Fibroblast of villous mesenchyme (primary cell): ENCODE measurements around the gene PPP1R14C. TPM values are rescaled to one million over a fixed set of nuclear protein-coding genes. Genes with fewer than 3 reads are reported as not detected.

ENCODE experiments used
- DNase-seq: peaks from one replicate; pipeline ENCODE4 v3.0.0-alpha.2; 2010; ENCODE audit warnings: low read depth
- H3K4me3 ChIP-seq: 2 replicates; pipeline ENCODE4 v1.5.1; 2011; ENCODE audit warnings: low read depth, mild to moderate bottlenecking, low read length
- total RNA-seq: library from RNA; depleted of rRNA; stranded (reverse); fragments of >200 nt; gene quantifications from 2 replicates; pipeline ENCODE4 v1.2.3, GENCODE V29; 2012
- TF ChIP-seq, protein P1 (sequence below): IDR thresholded peaks from 2 replicates; pipeline ENCODE4 v1.5.1; 2012; ENCODE audit warnings: low read depth, mild to moderate bottlenecking, low read length; ENCODE audit not compliant: insufficient read depth

PPP1R14C gene
- total RNA-seq, 1 donor = not detected

DNA sequence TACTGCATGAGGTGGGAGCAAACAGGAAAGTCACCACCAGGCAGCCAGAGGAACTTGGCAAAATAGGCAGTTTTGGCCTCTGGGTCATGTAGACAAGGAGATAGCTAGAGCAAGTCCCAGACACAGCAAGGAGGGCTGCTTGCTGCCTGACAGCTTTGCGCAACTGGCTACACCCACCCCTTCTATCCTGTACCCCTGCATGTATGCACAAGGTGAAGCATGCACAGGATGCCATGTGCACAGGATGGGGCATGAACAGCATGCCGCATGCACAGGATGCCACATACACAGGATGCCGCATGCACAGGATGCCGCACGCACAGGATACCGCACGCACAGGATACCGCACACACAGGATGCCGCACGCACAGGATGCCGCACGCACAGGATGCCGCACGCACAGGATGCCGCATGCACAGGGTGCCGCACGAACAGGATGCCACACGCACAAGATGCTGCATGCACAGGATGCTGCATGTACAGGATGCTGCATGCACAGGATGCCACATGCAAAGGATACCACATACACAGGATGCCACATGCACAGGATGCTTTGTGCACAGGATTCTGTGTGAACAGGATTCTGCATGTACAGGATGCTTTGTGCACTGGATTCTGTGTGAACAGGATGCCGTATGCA lies 121.0 kb downstream of the PPP1R14C start:
- H3K4me3 ChIP-seq = no peak overlapping the region

DNA sequence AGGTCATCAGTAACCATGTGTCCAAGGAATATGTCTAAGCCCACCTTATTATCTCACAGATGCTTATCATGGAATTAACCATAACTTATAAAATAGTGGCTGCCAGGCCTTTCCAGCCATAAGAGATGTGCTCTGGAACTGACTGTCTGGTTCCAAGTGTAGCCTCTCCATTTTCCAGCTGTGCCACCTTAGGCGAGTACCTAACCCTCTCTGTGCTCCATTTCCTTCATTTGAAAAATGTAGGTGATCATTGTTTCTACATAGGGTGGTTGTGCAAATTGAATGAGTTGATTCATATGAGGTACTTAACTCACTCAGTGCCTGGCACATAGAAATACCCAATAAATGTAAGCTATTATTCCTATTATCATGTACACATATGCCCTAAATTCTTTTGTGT lies 123.5 kb downstream of the PPP1R14C start:
- TF ChIP-seq, protein P1, sequence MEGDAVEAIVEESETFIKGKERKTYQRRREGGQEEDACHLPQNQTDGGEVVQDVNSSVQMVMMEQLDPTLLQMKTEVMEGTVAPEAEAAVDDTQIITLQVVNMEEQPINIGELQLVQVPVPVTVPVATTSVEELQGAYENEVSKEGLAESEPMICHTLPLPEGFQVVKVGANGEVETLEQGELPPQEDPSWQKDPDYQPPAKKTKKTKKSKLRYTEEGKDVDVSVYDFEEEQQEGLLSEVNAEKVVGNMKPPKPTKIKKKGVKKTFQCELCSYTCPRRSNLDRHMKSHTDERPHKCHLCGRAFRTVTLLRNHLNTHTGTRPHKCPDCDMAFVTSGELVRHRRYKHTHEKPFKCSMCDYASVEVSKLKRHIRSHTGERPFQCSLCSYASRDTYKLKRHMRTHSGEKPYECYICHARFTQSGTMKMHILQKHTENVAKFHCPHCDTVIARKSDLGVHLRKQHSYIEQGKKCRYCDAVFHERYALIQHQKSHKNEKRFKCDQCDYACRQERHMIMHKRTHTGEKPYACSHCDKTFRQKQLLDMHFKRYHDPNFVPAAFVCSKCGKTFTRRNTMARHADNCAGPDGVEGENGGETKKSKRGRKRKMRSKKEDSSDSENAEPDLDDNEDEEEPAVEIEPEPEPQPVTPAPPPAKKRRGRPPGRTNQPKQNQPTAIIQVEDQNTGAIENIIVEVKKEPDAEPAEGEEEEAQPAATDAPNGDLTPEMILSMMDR = no peak
- DNase-seq = no peak
- H3K4me3 ChIP-seq = no peak overlapping the region

More for the DNA sequence above, 121.0 kb downstream of the PPP1R14C start:
- no peak for DNase-seq
- TF ChIP-seq, protein P1 = no peak

DNA sequence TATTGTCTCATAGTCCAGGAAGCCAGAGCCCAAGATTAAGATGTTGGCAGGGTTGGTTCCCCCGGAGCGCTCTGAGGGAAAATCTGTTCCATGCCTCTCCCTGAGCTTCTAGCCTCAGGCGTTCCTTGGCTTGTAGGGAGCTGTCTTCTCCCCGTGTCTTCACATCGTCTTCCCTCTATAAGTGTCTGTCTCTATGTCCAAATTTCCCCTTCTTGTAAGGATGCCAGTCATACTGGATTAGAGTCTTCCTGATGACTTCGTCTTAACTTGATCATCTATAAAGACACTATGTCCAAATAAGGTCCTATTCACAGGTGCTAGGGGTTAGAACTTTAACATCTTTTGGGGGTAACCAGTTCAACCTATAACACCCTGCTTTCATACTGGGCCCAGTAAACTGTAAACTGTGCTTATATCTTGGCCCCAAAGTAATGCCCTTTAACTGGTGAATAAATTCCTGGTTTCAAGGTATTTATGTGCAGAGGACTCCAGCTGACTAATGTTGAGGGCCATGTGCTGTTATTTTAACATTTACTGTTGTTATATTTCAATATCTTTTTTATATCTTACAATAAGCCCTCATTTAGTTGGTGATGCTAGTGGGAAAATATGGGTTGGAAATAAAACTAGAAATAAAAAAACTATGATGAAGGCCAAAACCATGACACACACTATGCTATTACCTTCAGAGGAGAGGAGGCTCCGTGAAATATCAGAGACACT lies 124.3 kb downstream of the PPP1R14C start:
- TF ChIP-seq, protein P1 = no peak
- no peak for DNase-seq
- no peak overlapping the region for H3K4me3 ChIP-seq

DNA sequence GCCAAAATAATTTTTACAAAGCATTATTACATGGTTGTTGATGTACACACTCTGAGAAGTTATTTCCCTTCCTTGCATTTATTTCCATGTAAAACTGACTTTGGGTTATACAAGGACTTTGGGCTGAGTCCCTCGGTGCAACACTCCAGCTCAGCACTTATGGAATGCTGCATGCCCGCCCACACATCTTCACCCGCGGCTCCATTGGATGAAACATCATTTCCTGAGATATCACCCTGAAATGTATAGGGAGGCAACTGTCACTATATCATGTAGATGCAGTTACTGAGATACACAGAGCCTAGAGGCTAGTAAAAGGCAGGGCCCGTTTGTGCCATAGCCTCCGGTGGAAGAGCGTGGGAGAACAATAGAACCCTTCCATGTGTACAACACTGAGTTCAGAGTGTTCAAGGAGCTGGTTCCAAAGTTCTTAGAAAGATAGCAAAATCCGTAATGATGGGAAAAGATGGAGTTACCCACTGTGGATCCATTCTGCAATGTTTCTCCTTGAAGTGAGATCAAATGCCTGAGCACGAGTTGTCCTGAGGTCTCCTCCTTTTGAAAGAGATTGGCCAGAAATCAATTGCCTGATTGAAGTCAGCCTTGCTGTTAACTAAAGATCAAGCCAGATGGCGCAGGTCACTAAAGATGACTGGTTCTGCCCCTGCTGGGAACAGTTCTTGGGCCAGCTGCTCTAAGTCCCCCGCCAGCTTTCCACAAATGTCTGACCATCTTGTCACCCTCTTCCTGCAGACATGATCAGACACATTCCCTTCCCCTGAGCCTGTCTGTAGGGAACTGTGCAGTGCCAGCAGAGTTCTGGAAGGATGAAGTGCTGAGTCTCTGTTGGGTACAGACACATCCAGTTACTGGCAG lies 125.1 kb downstream of the PPP1R14C start:
- DNase-seq = peak; percentile 20
- TF ChIP-seq, protein P1 = no peak
- no peak overlapping the region for H3K4me3 ChIP-seq

DNA sequence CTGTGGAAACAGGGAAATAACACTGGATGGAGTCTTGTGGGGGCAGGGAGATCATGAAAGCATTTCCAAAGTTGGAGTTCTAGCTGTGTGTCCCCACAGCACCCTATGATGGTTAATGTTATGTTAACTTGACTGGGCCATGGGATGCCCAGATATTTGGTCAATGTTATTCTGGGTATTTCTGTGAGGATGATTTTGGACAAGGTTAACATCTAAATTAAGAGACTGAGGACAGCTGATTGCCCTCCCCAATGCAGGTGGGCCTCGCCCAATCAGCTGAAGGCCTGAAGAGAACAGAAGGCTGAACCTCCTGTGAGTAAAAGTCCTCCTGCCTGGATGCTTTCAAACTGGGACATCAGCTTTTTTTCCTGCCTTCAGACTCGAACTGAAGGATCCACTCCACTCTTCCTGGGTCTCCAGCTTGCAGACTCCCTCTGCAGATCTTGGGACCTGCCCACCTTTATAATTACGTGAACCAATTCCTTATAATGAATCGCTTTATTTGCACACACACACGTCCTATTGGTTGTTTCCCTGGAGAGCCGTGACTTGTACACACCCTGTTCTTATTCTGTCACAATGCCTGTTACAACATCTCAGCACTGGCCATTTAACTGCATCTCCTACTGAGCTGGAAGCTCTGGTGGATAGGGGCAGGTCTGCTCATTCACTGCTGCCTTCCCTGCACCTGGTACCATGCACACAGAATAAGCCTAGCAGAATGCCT lies 126.4 kb downstream of the PPP1R14C start:
- DNase-seq = no peak
- H3K4me3 ChIP-seq = no peak overlapping the region
- TF ChIP-seq, protein P1 = no peak

DNA sequence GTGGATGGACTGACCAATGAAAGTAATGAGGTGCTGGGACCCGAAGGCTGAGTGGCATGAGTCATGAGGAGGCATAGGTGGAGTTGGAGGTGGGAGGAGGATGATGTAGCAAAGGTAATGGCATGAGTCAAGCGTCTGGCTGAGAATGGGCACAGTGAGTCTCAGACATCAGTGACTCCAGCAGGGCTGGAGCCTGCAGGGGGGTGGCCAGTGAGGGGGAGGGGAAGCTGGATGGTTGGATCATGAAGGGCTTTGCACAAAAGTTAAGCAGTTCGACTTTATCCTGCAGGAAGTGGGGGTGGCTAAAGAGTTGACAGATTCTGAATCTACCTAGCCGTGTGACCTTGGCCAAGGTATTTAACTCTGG lies 127.0 kb downstream of the PPP1R14C start:
- H3K4me3 ChIP-seq = no peak overlapping the region
- DNase-seq = no peak
- TF ChIP-seq, protein P1 = no peak
